ENCODE results near the gene SGCA. TPM values are rescaled to one million over a fixed set of nuclear protein-coding genes. Genes with fewer than 3 reads are reported as not detected.

The SGCA gene
- total and polyA plus RNA-seq, 10 of the 15 experiments (the other 5 are each of a cell fraction or from before 2014, with no cell fraction given) = 0.13 to 2.2 (median 0.50) TPM; not detected in 2

DNA sequence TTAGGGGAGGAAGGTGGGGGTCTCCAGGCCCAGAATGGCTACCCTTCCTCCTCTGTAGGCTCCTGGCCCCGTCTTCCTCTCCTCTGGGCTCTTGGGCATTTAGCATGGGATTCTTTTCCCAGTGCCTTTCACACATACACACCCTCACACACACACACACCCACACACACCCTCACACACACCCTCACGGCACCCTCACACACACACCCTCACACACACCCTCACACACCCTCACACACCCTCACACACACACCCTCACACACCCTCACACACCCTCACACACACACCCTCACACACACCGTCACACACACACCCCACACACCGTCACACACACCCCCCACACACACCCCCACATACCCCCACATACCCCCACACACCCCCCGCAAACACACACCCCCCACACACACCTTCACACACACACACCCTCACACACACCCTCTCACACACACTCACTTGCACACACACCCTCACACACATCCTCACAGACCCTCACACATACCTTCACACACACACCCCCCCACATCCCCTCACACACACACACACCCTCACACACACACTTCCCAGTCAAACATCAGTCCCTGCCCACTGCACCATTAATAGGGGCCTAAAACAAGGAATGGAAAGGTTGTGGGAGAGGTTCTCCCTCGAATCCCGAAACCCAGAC lies 845 bp downstream of the SGCA start (continued):
- TF ChIP-seq, protein P1, sequence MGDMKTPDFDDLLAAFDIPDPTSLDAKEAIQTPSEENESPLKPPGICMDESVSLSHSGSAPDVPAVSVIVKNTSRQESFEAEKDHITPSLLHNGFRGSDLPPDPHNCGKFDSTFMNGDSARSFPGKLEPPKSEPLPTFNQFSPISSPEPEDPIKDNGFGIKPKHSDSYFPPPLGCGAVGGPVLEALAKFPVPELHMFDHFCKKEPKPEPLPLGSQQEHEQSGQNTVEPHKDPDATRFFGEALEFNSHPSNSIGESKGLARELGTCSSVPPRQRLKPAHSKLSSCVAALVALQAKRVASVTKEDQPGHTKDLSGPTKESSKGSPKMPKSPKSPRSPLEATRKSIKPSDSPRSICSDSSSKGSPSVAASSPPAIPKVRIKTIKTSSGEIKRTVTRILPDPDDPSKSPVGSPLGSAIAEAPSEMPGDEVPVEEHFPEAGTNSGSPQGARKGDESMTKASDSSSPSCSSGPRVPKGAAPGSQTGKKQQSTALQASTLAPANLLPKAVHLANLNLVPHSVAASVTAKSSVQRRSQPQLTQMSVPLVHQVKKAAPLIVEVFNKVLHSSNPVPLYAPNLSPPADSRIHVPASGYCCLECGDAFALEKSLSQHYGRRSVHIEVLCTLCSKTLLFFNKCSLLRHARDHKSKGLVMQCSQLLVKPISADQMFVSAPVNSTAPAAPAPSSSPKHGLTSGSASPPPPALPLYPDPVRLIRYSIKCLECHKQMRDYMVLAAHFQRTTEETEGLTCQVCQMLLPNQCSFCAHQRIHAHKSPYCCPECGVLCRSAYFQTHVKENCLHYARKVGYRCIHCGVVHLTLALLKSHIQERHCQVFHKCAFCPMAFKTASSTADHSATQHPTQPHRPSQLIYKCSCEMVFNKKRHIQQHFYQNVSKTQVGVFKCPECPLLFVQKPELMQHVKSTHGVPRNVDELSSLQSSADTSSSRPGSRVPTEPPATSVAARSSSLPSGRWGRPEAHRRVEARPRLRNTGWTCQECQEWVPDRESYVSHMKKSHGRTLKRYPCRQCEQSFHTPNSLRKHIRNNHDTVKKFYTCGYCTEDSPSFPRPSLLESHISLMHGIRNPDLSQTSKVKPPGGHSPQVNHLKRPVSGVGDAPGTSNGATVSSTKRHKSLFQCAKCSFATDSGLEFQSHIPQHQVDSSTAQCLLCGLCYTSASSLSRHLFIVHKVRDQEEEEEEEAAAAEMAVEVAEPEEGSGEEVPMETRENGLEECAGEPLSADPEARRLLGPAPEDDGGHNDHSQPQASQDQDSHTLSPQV (IDR thresholded peaks at IDR 0.05) = no peak
- TF ChIP-seq, protein P2, sequence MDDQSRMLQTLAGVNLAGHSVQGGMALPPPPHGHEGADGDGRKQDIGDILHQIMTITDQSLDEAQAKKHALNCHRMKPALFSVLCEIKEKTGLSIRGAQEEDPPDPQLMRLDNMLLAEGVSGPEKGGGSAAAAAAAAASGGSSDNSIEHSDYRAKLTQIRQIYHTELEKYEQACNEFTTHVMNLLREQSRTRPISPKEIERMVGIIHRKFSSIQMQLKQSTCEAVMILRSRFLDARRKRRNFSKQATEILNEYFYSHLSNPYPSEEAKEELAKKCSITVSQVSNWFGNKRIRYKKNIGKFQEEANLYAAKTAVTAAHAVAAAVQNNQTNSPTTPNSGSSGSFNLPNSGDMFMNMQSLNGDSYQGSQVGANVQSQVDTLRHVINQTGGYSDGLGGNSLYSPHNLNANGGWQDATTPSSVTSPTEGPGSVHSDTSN (IDR thresholded peaks at IDR 0.05; ENCODE audit: insufficient replicate concordance, low read depth, low read length) = no peak
- TF ChIP-seq, protein P3, sequence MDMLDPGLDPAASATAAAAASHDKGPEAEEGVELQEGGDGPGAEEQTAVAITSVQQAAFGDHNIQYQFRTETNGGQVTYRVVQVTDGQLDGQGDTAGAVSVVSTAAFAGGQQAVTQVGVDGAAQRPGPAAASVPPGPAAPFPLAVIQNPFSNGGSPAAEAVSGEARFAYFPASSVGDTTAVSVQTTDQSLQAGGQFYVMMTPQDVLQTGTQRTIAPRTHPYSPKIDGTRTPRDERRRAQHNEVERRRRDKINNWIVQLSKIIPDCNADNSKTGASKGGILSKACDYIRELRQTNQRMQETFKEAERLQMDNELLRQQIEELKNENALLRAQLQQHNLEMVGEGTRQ (IDR thresholded peaks at IDR 0.05; ENCODE audit: borderline replicate concordance, low read depth, low read length) = no peak
- TF ChIP-seq STAT1 (conservative IDR thresholded peaks at IDR 0.05) (no peak), RELA (IDR thresholded peaks at IDR 0.05; ENCODE audit: borderline replicate concordance, partially characterized antibody) (no peak), CBX3 (IDR thresholded peaks at IDR 0.05; ENCODE audit: borderline replicate concordance, low read depth) (no peak)
- TF ChIP-seq, protein P4, sequence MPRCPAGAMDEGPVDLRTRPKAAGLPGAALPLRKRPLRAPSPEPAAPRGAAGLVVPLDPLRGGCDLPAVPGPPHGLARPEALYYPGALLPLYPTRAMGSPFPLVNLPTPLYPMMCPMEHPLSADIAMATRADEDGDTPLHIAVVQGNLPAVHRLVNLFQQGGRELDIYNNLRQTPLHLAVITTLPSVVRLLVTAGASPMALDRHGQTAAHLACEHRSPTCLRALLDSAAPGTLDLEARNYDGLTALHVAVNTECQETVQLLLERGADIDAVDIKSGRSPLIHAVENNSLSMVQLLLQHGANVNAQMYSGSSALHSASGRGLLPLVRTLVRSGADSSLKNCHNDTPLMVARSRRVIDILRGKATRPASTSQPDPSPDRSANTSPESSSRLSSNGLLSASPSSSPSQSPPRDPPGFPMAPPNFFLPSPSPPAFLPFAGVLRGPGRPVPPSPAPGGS (IDR thresholded peaks at IDR 0.05; ENCODE audit: borderline replicate concordance, insufficient read depth, low read depth, low read length, poor library complexity, severe bottlenecking) = no peak

All from GM12878 (cell line).